SKM-1 treated with dmso at 0.1 percent for 144 hours (cell line): ENCODE results near the gene PKMYT1.
"Not testable (repeated sequence)": the region's sequence is repeated elsewhere in the genome, so short reads cannot be mapped to it uniquely, and the experiment has no call there.

Experiments
- DNase-seq: peaks from one replicate; lab custom pipeline; 2025; ENCODE audit not compliant: unreplicated experiment; lab: John Stamatoyannopoulos, UW

PKMYT1 gene

DNA sequence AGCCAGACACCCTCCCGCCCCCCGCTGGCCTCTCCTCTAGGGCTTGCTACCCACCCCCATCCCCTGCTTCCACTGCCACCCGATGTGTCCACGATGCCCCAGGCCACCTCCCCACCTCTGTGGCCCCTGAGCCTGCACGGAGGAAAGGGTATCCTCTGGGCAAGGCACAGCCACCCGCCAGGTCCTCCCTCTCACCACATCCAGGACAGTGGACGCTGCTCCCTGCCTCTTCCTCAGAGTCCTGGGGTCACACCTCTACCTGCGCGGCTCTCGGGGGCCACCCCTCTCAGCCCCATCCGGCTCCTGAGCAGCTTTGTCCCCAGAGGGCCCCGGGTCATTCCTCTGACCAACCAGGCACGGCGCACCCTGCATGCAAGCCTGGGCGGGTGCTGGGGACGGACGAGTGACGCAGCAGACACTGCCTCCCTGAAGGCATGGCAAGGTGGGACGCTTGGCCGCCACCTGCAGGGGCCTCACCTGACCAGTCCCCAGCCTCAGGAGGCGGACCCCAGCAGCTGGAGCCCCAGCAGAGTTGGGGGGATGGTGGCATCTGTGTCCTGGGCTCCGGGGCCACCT is 43.7 kb downstream of the PKMYT1 start:
- no peak for DNase-seq

- DNase-seq, result no peak
These were observed 45.8 kb downstream of the PKMYT1 start for GRCh38 chr16:2934450-2934849.

DNA sequence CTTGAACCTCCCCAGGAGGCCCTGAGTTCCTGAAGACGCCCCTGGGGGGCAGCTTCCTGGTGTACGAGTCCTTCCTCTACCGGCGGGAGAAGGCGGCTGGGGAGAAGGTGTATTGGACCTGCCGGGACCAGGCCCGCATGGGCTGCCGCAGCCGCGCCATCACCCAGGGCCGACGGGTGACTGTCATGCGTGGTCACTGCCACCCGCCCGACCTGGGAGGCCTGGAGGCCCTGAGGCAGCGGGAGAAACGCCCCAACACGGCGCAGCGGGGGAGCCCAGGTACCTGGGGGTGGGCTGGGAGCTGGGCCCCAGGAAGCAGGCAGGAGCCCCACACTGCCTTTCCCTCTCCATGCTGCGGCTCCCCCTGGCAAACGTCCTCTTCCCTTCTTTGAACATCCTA is 46.5 kb downstream of the PKMYT1 start:
- no peak for DNase-seq

- DNase-seq, result no peak
These were observed 47.1 kb downstream of the PKMYT1 start for GRCh38 chr16:2933136-2933535.

GRCh38 chr16:2931231-2931914 is 48.9 kb downstream of the PKMYT1 start:
- DNase-seq, result not testable (repeated sequence)

DNA sequence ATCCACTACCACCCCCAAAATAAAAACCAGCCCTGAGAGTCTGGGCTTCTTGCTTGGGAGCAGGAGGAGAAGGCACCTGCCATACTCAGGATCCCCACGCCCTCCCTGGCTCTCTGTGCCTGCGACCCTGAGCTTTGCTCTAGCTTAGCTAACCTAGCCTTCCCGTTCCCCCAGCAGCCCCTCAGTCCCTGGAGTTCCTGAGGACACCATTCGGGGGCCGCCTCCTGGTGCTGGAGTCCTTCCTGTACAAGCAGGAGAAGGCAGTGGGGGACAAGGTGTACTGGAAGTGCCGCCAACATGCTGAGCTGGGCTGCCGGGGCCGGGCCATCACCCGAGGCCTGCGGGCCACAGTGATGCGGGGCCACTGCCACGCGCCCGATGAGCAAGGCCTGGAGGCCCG is 50.0 kb downstream of the PKMYT1 start:
- no peak for DNase-seq

GRCh38 chr16:2929693-2930092 is 50.6 kb downstream of the PKMYT1 start:
- no peak for DNase-seq

GRCh38 chr16:2928796-2929195 is 51.5 kb downstream of the PKMYT1 start:
- DNase-seq, result no peak

DNA sequence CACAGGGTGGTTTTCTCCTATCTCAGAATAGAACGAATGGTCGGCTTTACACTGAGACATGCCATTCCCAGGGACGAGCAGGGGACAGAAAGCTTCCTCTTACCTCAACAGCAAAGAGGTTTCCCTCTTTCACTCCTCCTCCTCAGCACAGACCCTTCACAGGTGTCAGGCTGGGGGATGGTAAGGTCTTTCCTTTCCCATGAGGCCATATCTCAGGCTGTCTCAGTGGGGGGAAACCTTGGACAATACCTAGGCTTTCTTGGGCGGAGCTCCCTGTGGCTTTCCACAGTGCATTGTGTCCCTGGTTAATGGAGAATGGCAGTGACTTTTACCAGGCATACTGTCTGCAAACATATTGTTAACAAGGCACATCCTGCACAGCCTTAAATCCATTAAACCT is 52.1 kb downstream of the PKMYT1 start:
- DNase-seq, result not testable (repeated sequence)

GRCh38 chr16:2927010-2927646 is 53.1 kb downstream of the PKMYT1 start:
- peak; percentile 65 for DNase-seq

DNA sequence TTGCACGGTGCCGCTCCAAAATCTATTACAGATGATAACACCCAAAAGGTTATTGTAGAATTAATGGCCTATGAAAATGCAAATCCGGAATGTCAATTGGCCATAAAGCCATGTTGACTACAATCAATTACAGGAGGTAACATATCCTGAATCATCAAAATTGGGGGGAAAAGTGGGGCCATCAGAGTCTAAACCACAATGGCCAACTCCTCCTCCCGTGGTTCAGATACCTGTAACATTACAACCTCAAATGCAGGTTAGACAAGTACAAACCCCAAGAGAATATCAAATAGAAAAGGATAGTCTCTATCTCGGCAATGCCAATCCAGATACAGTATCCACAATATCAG is 53.6 kb downstream of the PKMYT1 start:
- DNase-seq, result no peak

DNA sequence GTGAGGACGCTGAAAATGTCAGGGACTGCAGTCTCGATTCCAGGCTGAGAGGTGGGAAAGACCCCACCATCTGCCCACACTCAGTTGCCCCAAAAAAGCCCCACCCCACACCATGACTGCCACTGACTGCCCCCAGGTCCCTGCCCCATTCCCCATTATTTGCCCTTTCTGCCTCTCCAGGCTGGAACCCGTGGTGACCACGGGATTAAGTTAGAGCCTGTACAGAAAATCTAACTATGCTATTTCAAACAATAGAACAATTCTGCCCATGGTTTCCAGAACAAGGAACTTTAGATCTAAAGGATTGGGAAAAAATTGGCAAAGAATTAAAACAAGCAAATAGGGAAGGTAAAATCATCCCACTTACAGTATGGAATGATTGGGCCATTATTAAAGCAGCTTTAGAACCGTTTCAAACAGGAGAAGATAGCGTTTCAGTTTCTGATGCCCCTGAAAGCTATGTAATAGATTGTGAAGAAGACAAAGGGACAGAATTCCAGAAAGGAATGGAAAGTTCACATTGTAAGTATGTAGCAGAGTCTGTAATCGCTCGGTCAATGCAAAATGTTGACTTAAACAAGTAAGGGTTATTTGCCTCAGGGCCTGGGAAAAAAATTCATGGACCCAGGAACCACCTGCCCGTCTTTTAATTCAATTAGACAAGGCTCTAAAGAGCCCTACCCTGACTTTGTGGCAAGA is 54.1 kb downstream of the PKMYT1 start:
- no peak for DNase-seq

- DNase-seq, result no peak
These were observed 55.1 kb downstream of the PKMYT1 start for GRCh38 chr16:2924901-2925755.

DNA sequence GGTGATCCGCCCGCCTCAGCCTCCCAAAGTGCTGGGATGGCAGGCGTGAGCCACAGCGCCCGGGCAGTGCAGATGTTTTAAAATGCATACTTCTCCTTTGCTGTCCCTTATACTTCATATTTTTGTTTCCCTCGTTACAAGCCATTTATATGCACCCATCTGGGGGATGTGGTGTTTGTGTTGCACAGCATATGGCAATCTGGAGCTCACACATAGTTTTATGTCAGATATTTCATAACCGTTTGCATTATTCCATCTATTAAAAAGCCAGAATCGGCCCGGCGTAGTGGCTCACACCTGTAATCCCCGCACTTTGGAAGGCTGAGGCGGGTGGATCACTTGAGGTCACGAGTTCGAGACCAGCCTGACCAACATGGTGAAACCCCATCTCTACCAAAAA is 56.8 kb downstream of the PKMYT1 start:
- DNase-seq, result no peak
